H9 (cell line): ENCODE results near the gene MDFI. TPM values are rescaled to one million over a fixed set of nuclear protein-coding genes. Genes with fewer than 3 reads are reported as not detected.

Source experiments
- DNase-seq: peaks from one replicate; pipeline ENCODE4 v3.0.0-alpha.2; 2017
- H2AFZ ChIP-seq: one replicate; pipeline ENCODE4 v1.6.1; 2013; ENCODE audit warnings: mild to moderate bottlenecking, low read length, control low read depth, moderate library complexity
- H2AK5ac ChIP-seq: 2 replicates; pipeline ENCODE4 v1.6.1; 2013; ENCODE audit warnings: low read length, control low read depth, mixed read lengths; ENCODE audit not compliant: insufficient read length
- H2BK120ac ChIP-seq: one replicate; pipeline ENCODE4 v1.6.1; 2013; ENCODE audit warnings: low read depth, mild to moderate bottlenecking, low read length, control low read depth, inconsistent platforms; ENCODE audit not compliant: poor library complexity, severe bottlenecking
- H2BK12ac ChIP-seq: 2 replicates; pipeline ENCODE4 v1.6.1; 2013; ENCODE audit warnings: low read length, control low read depth, mixed read lengths, low read depth; ENCODE audit not compliant: insufficient read length
- H2BK15ac ChIP-seq: 2 replicates; pipeline ENCODE4 v1.6.1; 2013; ENCODE audit warnings: low read depth, low read length, control low read depth
- H2BK20ac ChIP-seq: one replicate; pipeline ENCODE4 v1.6.1; 2013; ENCODE audit warnings: low read depth, mild to moderate bottlenecking, low read length, control low read depth, inconsistent platforms; ENCODE audit not compliant: poor library complexity, severe bottlenecking
- H2BK5ac ChIP-seq: 2 replicates; pipeline ENCODE4 v1.6.1; 2013; ENCODE audit warnings: low read length, control low read depth, mixed read lengths; ENCODE audit not compliant: insufficient read length
- H3K14ac ChIP-seq: 2 replicates; pipeline ENCODE4 v1.6.1; 2013; ENCODE audit warnings: low read length, control low read depth; ENCODE audit not compliant: insufficient read depth
- H3K18ac ChIP-seq: 2 replicates; pipeline ENCODE4 v1.6.1; 2013; ENCODE audit warnings: low read depth, mild to moderate bottlenecking, mixed read lengths, low read length, control low read depth; ENCODE audit not compliant: insufficient read length
- H3K23ac ChIP-seq: 2 replicates; pipeline ENCODE4 v1.6.1; 2013; ENCODE audit warnings: low read length, control low read depth, mixed read lengths, low read depth; ENCODE audit not compliant: insufficient read length
- H3K23me2 ChIP-seq: 2 replicates; pipeline ENCODE4 v1.6.1; 2013; ENCODE audit warnings: low read depth, mild to moderate bottlenecking, mixed read lengths, low read length, control low read depth; ENCODE audit not compliant: insufficient read length, poor library complexity, severe bottlenecking
- H3K27ac ChIP-seq: 2 replicates; pipeline ENCODE4 v1.5.1; 2013; ENCODE audit warnings: low read length, control low read depth, mixed read lengths, low read depth; ENCODE audit not compliant: insufficient read length
- H3K27me3 ChIP-seq: 2 replicates; pipeline ENCODE4 v1.6.1; 2013; ENCODE audit warnings: low read length, control low read depth, inconsistent platforms; ENCODE audit not compliant: insufficient read depth
- H3K4ac ChIP-seq: 2 replicates; pipeline ENCODE4 v1.6.1; 2013; ENCODE audit warnings: low read depth, mild to moderate bottlenecking, control low read depth, inconsistent platforms, low read length, moderate library complexity
- H3K4me1 ChIP-seq: 2 replicates; pipeline ENCODE4 v1.6.1; 2013; ENCODE audit warnings: low read length, control low read depth, inconsistent platforms; ENCODE audit not compliant: insufficient read depth
- H3K4me2 ChIP-seq: 2 replicates; pipeline ENCODE4 v1.6.1; 2013; ENCODE audit warnings: low read length, control low read depth, mixed read lengths; ENCODE audit not compliant: insufficient read length, insufficient read depth
- H3K56ac ChIP-seq: 2 replicates; pipeline ENCODE4 v1.6.1; 2013; ENCODE audit warnings: low read depth, mild to moderate bottlenecking, mixed read lengths, low read length, control low read depth; ENCODE audit not compliant: insufficient read length
- H3K79me1 ChIP-seq: 2 replicates; pipeline ENCODE4 v1.6.1; 2013; ENCODE audit warnings: low read depth, mild to moderate bottlenecking, moderate library complexity, low read length, control low read depth, inconsistent platforms; ENCODE audit not compliant: insufficient read depth, poor library complexity, severe bottlenecking
- H3K79me2 ChIP-seq: 2 replicates; pipeline ENCODE4 v1.6.1; 2013; ENCODE audit warnings: low read length, control low read depth, inconsistent platforms; ENCODE audit not compliant: insufficient read depth
- H3K9ac ChIP-seq: 2 replicates; pipeline ENCODE4 v1.6.1; 2013; ENCODE audit warnings: low read length, control low read depth, mixed read lengths; ENCODE audit not compliant: insufficient read length; ENCODE audit errors: extremely low read depth
- H3K9me3 ChIP-seq: one replicate; pipeline ENCODE4 v1.6.1; 2013; ENCODE audit warnings: low read depth, low read length, inconsistent platforms; ENCODE audit not compliant: control insufficient read depth
- H3T11ph ChIP-seq: one replicate; pipeline ENCODE4 v1.6.1; 2013; ENCODE audit warnings: mild to moderate bottlenecking, low read length, control low read depth, inconsistent platforms
- H4K20me1 ChIP-seq: one replicate; pipeline ENCODE4 v1.6.1; 2013; ENCODE audit not compliant: control insufficient read depth, insufficient read length, insufficient read depth
- H4K5ac ChIP-seq: 2 replicates; pipeline ENCODE4 v1.6.1; 2013; ENCODE audit warnings: low read depth, mild to moderate bottlenecking, mixed read lengths, low read length, control low read depth; ENCODE audit not compliant: insufficient read length
- H4K8ac ChIP-seq: replicated peaks from 2 replicates; pipeline ENCODE4 v1.6.1; 2013; ENCODE audit warnings: low read length, control low read depth, mixed read lengths, low read depth; ENCODE audit not compliant: insufficient read length
- H4K91ac ChIP-seq: 2 replicates; pipeline ENCODE4 v1.6.1; 2013; ENCODE audit warnings: low read depth, mild to moderate bottlenecking, moderate library complexity, mixed read lengths, low read length, control low read depth; ENCODE audit not compliant: insufficient read length
- H3K27ac Mint-ChIP-seq, 3 experiments: 2 replicates in 2 of 3; 3 replicates in 1 of 3; pipeline ENCODE4 v1.8.0; 2020 to 2021; ENCODE audit warnings: mixed read lengths in 3 of 3, mild to moderate bottlenecking in 1 of 3, moderate library complexity in 1 of 3
- H3K27me3 Mint-ChIP-seq: 2 replicates; pipeline ENCODE4 v1.8.0; 2021; ENCODE audit warnings: low read depth, mild to moderate bottlenecking, moderate library complexity, mixed read lengths
- H3K36me3 Mint-ChIP-seq, 3 experiments: 2 replicates in 2 of 3; 3 replicates in 1 of 3; pipeline ENCODE4 v1.8.0; 2020 to 2021; ENCODE audit warnings: low read depth in 3 of 3, mixed read lengths in 3 of 3; ENCODE audit not compliant: insufficient read depth in 1 of 3
- H3K4me1 Mint-ChIP-seq, 2 experiments: 2 replicates each; pipeline ENCODE4 v1.8.0; 2020; ENCODE audit warnings: mixed read lengths in 2 of 2
- H3K4me3 Mint-ChIP-seq, 2 experiments: 2 replicates in 1 of 2; 3 replicates in 1 of 2; pipeline ENCODE4 v1.8.0; 2020 to 2021; ENCODE audit warnings: mild to moderate bottlenecking in 2 of 2, mixed read lengths in 2 of 2, moderate library complexity in 1 of 2
- H3K9me3 Mint-ChIP-seq, 2 experiments: 2 replicates in 1 of 2; 3 replicates in 1 of 2; pipeline ENCODE4 v1.8.0; 2020; ENCODE audit warnings: mild to moderate bottlenecking in 2 of 2, mixed read lengths in 2 of 2, moderate library complexity in 1 of 2
- CTCF ChIP-seq: fragments of 200-600 bp; sonication (generic); conservative IDR thresholded peaks from 3 replicates; pipeline ENCODE4 v1.8.0; 2021; ENCODE audit warnings: antibody characterized with exemption, mild to moderate bottlenecking
- WGBS: extraction: QIAGEN DNeasy Blood & Tissue Kit; methylation state at CpG from one replicate; pipeline ENCODE4 v1.1.7; 2013; ENCODE audit warnings: missing lambda C conversion rate, low lambda C conversion rate, mixed read lengths; ENCODE audit not compliant: insufficient read length; ENCODE audit errors: extremely low coverage; 5-methylcytosine and 5-hydroxymethylcytosine counted together
- total RNA-seq: library from RNA; stranded (reverse); gene quantifications from 2 replicates; pipeline ENCODE4 v1.2.1, GENCODE V29; 2021

Gene MDFI
- total RNA-seq, 1 experiment from 2014 or later = 45.0 TPM

- no peak overlapping the region for H4K8ac ChIP-seq
- Mint-ChIP-seq H3K4me1 (peaks cover 24 to 26% of the 10 kb centered on the region in 2 experiments), H3K4me3 (peak overlapping the region in 1 of 2 experiments; percentile 17; a peak in 1 of 5 replicates), H3K36me3 (no peaks in the 10 kb centered on the region; a peak in 1 of 7 replicates), H3K9me3 (no peaks in the 10 kb centered on the region), H3K27ac (peak overlapping the region in 1 of 3 experiments; percentile 18; a peak in 1 of 7 replicates), H3K27me3 (peaks cover 4% of the 10 kb centered on the region)
- no CpG with 5 or more reads among the region's 20 CpGs for WGBS
- H3K4me2 ChIP-seq = no peak overlapping the region
- 0 out of 2 replicates have a peak overlapping the region, but pooled peaks have one; percentile 44 for H3K14ac ChIP-seq
- no peak overlapping the region for H3T11ph ChIP-seq
- H3K79me2 ChIP-seq = no peaks in the 10 kb centered on the region
- H3K23me2 ChIP-seq = no peaks in the 10 kb centered on the region
- no peaks in the 10 kb centered on the region for H3K79me1 ChIP-seq
- no peak overlapping the region for H2AFZ ChIP-seq
- no peak overlapping the region for H3K4ac ChIP-seq
- no peak overlapping the region for H3K18ac ChIP-seq
- no peaks in the 10 kb centered on the region for H3K27me3 ChIP-seq
- H2BK15ac ChIP-seq = no peak overlapping the region
- H2BK12ac ChIP-seq = no peak overlapping the region
- H2AK5ac ChIP-seq = no peak overlapping the region
- no peak overlapping the region for H2BK120ac ChIP-seq
- H3K27ac ChIP-seq = no peak overlapping the region
- no peak overlapping the region for H2BK5ac ChIP-seq
- no peaks in the 10 kb centered on the region for H3K9me3 ChIP-seq
- H3K23ac ChIP-seq = no peak overlapping the region
- no peaks in the 10 kb centered on the region for H3K4me1 ChIP-seq
- H4K5ac ChIP-seq = no peak overlapping the region
- no peak overlapping the region for H3K9ac ChIP-seq
- H3K56ac ChIP-seq = no peak overlapping the region
- DNase-seq = peak; percentile 63
- TF ChIP-seq CTCF = peak; percentile 26; the same call in 1 of the 3 replicates
- no peak overlapping the region for H4K91ac ChIP-seq
- peaks cover 4% of the 10 kb centered on the region for H4K20me1 ChIP-seq
- no peak overlapping the region for H2BK20ac ChIP-seq
Measured at GRCh38 chr6:41700463-41701347, 62.4 kb downstream of the MDFI start.
